Endothelial cell of umbilical vein (primary cell): Measurements from ENCODE around the gene MAFF. TPM values are rescaled to one million over a fixed set of nuclear protein-coding genes. Genes with fewer than 3 reads are reported as not detected.

Experiments
- BruUV-seq: library from RNA; stranded (reverse); fragments of 400-500 nt; replicated peaks from 2 replicates; lab custom pipeline; 2021; lab: Mats Ljungman, UMichigan
- CTCF ChIA-PET: fragments of 300-600, 350-600 bp; sonication (Branson Sonifier 250); formaldehyde crosslinking; loops from one replicate; lab custom pipeline; 2021; ENCODE audit warnings: antibody characterized with exemption, inconsistent platforms; lab: Charles Lee
- POLR2A ChIA-PET: fragments of 300-600, 350-600 bp; sonication (Branson Sonifier 250); formaldehyde crosslinking; loops from one replicate; lab custom pipeline; 2021; ENCODE audit warnings: antibody characterized with exemption, inconsistent platforms; lab: Charles Lee
- DNase-seq: peaks from one replicate; pipeline ENCODE4 v3.0.0-alpha.2; 2011; ENCODE audit warnings: low read depth, low spot score
- FAIRE-seq: peaks from 2 replicates; lab custom pipeline; 2011; peaks lifted over from hg19 to GRCh38; lab: Jason Lieb, UNC
- H2AFZ ChIP-seq: 2 replicates; pipeline ENCODE4 v1.6.0; 2012; ENCODE audit warnings: low read depth, low read length, control low read depth, inconsistent platforms
- H3K27ac ChIP-seq: 2 replicates; pipeline ENCODE4 v1.5.1; 2011; ENCODE audit warnings: low read depth, mild to moderate bottlenecking, control low read depth, low read length, moderate library complexity; ENCODE audit not compliant: insufficient read depth
- H3K27me3 ChIP-seq, 2 experiments: 2 replicates each; pipeline versions ENCODE4 v1.6.0 to v1.6.1; 2011; ENCODE audit warnings: low read length in 2 of 2, mixed read lengths in 1 of 2; ENCODE audit not compliant: control insufficient read depth in 2 of 2, insufficient read depth in 2 of 2
- H3K36me3 ChIP-seq, 2 experiments: 2 replicates in 1 of 2; 3 replicates in 1 of 2; pipeline ENCODE4 v1.5.1; 2011; ENCODE audit warnings: low read length in 2 of 2, mild to moderate bottlenecking in 1 of 2, moderate library complexity in 1 of 2; ENCODE audit not compliant: control insufficient read depth in 2 of 2, insufficient read depth in 2 of 2; ENCODE audit errors: extremely low read depth in 1 of 2
- H3K4me1 ChIP-seq: 3 replicates; pipeline ENCODE4 v1.5.1; 2011; ENCODE audit warnings: mild to moderate bottlenecking, low read length; ENCODE audit not compliant: control insufficient read depth, insufficient read depth; ENCODE audit errors: extremely low read depth
- H3K4me2 ChIP-seq: 2 replicates; pipeline ENCODE4 v1.6.1; 2011; ENCODE audit warnings: low read length, control low read depth, mixed read lengths; ENCODE audit not compliant: insufficient read depth
- H3K4me3 ChIP-seq, 3 experiments: fragments of 200-600 bp in 1 of 3; sonication (generic), shearing (Covaris generic) in 1 of 3; replicated peaks in 1 of 3; 2 replicates each; pipeline ENCODE4 v1.5.1; 2011 to 2016; ENCODE audit warnings: control low read depth in 3 of 3, low read length in 3 of 3, mild to moderate bottlenecking in 2 of 3, inconsistent platforms in 1 of 3, low read depth in 1 of 3, moderate library complexity in 1 of 3; ENCODE audit not compliant: insufficient read depth in 1 of 3
- H3K79me2 ChIP-seq: 2 replicates; pipeline ENCODE4 v1.6.0; 2012; ENCODE audit warnings: low read length, inconsistent platforms; ENCODE audit not compliant: control insufficient read depth, insufficient read depth
- H3K9ac ChIP-seq: replicated peaks from 2 replicates; pipeline ENCODE3; 2011; ENCODE audit warnings: low read length, control low read depth; ENCODE audit not compliant: insufficient read depth; ENCODE audit errors: extremely low read depth
- H3K9me1 ChIP-seq: replicated peaks from 3 replicates; pipeline ENCODE4 v1.6.0; 2011; ENCODE audit warnings: mild to moderate bottlenecking, low read length; ENCODE audit not compliant: control insufficient read depth, insufficient read depth; ENCODE audit errors: extremely low read depth
- H3K9me3 ChIP-seq: replicated peaks from 2 replicates; pipeline ENCODE4 v1.5.1; 2012; ENCODE audit warnings: low read length, inconsistent platforms; ENCODE audit not compliant: control insufficient read depth, insufficient read depth
- H4K20me1 ChIP-seq: replicated peaks from 2 replicates; pipeline ENCODE3; 2011; ENCODE audit warnings: mild to moderate bottlenecking, low read length; ENCODE audit not compliant: control insufficient read depth, insufficient read depth; ENCODE audit errors: extremely low read depth
- EZH2 ChIP-seq: IDR thresholded peaks from 2 replicates; pipeline ENCODE4 v1.6.1; 2012; ENCODE audit warnings: borderline replicate concordance, low read depth, mild to moderate bottlenecking, moderate library complexity, low read length, inconsistent platforms; ENCODE audit not compliant: severe bottlenecking
- FOS ChIP-seq: IDR thresholded peaks from 2 replicates; pipeline ENCODE4 v1.6.1; 2011; ENCODE audit warnings: mild to moderate bottlenecking, low read length, moderate library complexity, borderline replicate concordance; ENCODE audit not compliant: insufficient read depth
- GATA2 ChIP-seq: IDR thresholded peaks from 2 replicates; pipeline ENCODE4 v1.7.0; 2011; ENCODE audit warnings: low read depth, mild to moderate bottlenecking, moderate library complexity, mixed read lengths, low read length; ENCODE audit not compliant: insufficient read length, insufficient read depth
- JUN ChIP-seq: IDR thresholded peaks from 2 replicates; pipeline ENCODE4 v1.6.1; 2011; ENCODE audit warnings: borderline replicate concordance, low read depth; ENCODE audit not compliant: insufficient read length, insufficient read depth
- MYC ChIP-seq: IDR thresholded peaks from one replicate; pipeline ENCODE4 v1.6.1; 2011; ENCODE audit warnings: mild to moderate bottlenecking, low read depth, low read length
- POLR2A ChIP-seq: IDR thresholded peaks from 2 replicates; pipeline ENCODE4 v1.6.1; 2012; ENCODE audit warnings: low read depth, mild to moderate bottlenecking, control low read depth, low read length
- POLR2AphosphoS5 ChIP-seq: IDR thresholded peaks from 2 replicates; pipeline ENCODE4 v1.6.1; 2012; ENCODE audit warnings: low read depth, mild to moderate bottlenecking, control low read depth, low read length, moderate library complexity; ENCODE audit not compliant: insufficient read depth
- dilution Hi-C: fragments of 300-500 bp; cut with MboI; formaldehyde crosslinking; loops from one replicate; pipeline ENCODE4 v1.15.0; 2019; ENCODE audit warnings: low sequenced_read_pairs; ENCODE audit not compliant: extremely low pct_ligation_motif_present
- intact Hi-C: fragments of 100-400 bp; cut with micrococcal nuclease; formaldehyde crosslinking; loops from one replicate; pipeline ENCODE4 v1.10.0; 2022
- polyA plus RNA-seq, 4 experiments: library from polyadenylated mRNA; depleted of rRNA in 3 of 4; stranded (reverse) in 3 of 4; unstranded in 1 of 4; fragments of >200 nt; gene quantifications; 2 replicates each; pipeline versions ENCODE4 v1.2.1 to v1.2.3, GENCODE V29; 2011 to 2012; ENCODE audit warnings: missing spikeins in 1 of 4
- total RNA-seq: library from RNA; stranded (reverse); gene quantifications from 2 replicates; pipeline ENCODE4 v1.2.3, GENCODE V29; 2021
- TF ChIP-seq, protein P1 (sequence below): IDR thresholded peaks from 2 replicates; pipeline ENCODE4 v1.6.1; 2011; ENCODE audit not compliant: insufficient read depth, insufficient read length
- TF ChIP-seq, protein P2 (sequence below), 2 donors: IDR thresholded peaks; 1 replicate in 1 of 2; 2 replicates in 1 of 2; pipeline ENCODE4 v1.5.1; 2011; ENCODE audit warnings: low read length in 2 of 2, mild to moderate bottlenecking in 2 of 2, moderate library complexity in 2 of 2, control low read depth in 1 of 2, inconsistent platforms in 1 of 2, low read depth in 1 of 2; ENCODE audit not compliant: insufficient read depth in 1 of 2; ENCODE audit errors: extremely low read depth in 1 of 2

Gene MAFF
- total and polyA plus RNA-seq, 2 donors (not counting 3 experiments of a cell fraction or from before 2014, with no cell fraction given): 29.0 to 61.2 TPM

DNA sequence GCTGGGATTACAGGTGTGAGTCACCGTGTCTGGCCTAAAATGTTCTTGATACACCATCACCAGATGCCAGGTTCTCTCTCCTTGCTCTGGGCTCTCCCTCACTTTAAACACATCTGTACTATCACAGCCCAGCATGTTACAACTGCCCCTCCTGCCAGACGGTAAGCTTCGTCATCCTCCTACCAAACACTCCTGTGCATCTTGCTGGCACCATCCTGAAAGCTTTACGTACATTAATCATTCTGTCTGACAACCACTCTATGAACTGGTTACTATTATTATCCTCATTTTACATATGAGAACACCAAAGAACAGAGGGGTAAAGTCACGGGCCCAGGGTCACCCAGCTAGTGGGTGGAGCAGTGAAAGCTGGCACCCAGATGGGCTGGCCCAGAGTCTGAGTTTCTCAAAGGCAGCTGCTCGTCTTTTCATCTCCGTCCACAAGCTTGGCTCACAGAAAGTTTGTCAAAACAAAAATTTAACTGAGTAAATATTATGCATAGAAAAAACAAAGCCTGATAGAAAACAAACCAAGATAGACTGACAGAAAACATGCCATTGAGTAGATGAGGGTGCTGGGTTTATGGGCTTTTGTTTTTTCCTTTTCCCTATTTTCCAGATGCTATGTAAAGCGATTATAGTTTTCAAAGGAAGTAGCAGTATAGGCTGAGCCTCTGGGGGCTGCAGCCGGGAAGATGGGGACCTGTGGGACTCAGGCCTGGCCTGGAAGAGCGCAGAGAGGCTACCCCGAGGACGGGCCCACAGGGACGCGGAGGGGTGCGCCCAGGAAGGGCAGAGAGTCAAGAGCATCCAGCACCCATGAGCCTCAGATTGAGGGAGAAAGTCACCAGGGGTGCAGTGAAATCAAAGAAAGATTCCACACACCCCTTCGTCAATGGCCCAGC, 29.6 kb upstream of the MAFF start:
- Histone ChIP-seq H3K36me3 (no peaks in the 10 kb centered on the region), H3K4me3 (no peak overlapping the region), H4K20me1 (no peaks in the 10 kb centered on the region), H3K4me1 (peaks cover 42% of the 10 kb centered on the region), H3K27ac (peak overlapping the region; percentile 99), H2AFZ (peak overlapping the region; percentile 15), H3K9me3 (no peaks in the 10 kb centered on the region), H3K27me3 (no peaks in the 10 kb centered on the region), H3K4me2 (no peak overlapping the region), H3K9me1 (no peaks in the 10 kb centered on the region), H3K79me2 (no peaks in the 10 kb centered on the region), H3K9ac (peak overlapping the region; percentile 91)
- FAIRE-seq (peak; percentile 80), DNase-seq (peak; percentile 78)
- CTCF ChIA-PET: interaction anchor here (0.9 to 2.3 kb wide), 4 partner anchors 29 to 74 kb away, joined by 3 to 14 read pairs (median 4); no protein-coding TSS in a partner anchor
- intact Hi-C loops (loop anchor here (1.0 to 2.0 kb wide), 2 partner anchors 9 to 57 kb away; partner anchors contain the start of gene PLA2G6), dilution Hi-C loops (no loop called here)
- TF ChIP-seq, protein P1, sequence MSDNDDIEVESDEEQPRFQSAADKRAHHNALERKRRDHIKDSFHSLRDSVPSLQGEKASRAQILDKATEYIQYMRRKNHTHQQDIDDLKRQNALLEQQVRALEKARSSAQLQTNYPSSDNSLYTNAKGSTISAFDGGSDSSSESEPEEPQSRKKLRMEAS: no peak
- TF ChIP-seq MYC (no peak), EZH2 (no peak), GATA2 (no peak), FOS (no peak), POLR2A (no peak), POLR2AphosphoS5 (no peak), JUN (no peak)
- TF ChIP-seq, protein P2, sequence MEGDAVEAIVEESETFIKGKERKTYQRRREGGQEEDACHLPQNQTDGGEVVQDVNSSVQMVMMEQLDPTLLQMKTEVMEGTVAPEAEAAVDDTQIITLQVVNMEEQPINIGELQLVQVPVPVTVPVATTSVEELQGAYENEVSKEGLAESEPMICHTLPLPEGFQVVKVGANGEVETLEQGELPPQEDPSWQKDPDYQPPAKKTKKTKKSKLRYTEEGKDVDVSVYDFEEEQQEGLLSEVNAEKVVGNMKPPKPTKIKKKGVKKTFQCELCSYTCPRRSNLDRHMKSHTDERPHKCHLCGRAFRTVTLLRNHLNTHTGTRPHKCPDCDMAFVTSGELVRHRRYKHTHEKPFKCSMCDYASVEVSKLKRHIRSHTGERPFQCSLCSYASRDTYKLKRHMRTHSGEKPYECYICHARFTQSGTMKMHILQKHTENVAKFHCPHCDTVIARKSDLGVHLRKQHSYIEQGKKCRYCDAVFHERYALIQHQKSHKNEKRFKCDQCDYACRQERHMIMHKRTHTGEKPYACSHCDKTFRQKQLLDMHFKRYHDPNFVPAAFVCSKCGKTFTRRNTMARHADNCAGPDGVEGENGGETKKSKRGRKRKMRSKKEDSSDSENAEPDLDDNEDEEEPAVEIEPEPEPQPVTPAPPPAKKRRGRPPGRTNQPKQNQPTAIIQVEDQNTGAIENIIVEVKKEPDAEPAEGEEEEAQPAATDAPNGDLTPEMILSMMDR (IDR thresholded peaks at IDR 0.05; ENCODE audit: extremely low read depth in 1 of 2, insufficient read depth in 1 of 2, low read depth in 1 of 2, low read length in 2 of 2): no peak
- POLR2A ChIA-PET: no interaction called here
- TSS peak; percentile 51 for BruUV-seq
